HepG2 (cell line): Measurements from ENCODE around the gene SLC38A8. TPM values are rescaled to one million over a fixed set of nuclear protein-coding genes. Genes with fewer than 3 reads are reported as not detected.

ENCODE experiments used
- ATAC-seq: fragments of 200-7000 bp; cut with Tn5 transposase; 3 replicates; pipeline ENCODE4 v1.9.1; 2020; ENCODE audit warnings: mild to moderate bottlenecking, moderate library complexity
- BruUV-seq: library from RNA; stranded (reverse); fragments of 400-500 nt; replicated peaks from 2 replicates; lab custom pipeline; 2021; lab: Mats Ljungman, UMichigan
- CTCF ChIA-PET: fragments of 300-600 bp; formaldehyde crosslinking; extraction: SDS; loops from one replicate; lab custom pipeline; 2021; ENCODE audit warnings: low total read pairs, inconsistent platforms, low intra/inter-chr PET ratio; lab: Yijun Ruan, JAX
- POLR2A ChIA-PET: fragments of 350-600 bp; sonication (Branson Sonifier 250); formaldehyde crosslinking; loops from one replicate; lab custom pipeline; 2020; ENCODE audit warnings: antibody characterized with exemption, inconsistent platforms; lab: Yijun Ruan, JAX
- DNase-seq: peaks from one replicate; pipeline ENCODE4 v3.0.0-alpha.2; 2015; ENCODE audit warnings: low spot score
- FAIRE-seq: peaks from 3 replicates; lab custom pipeline; 2011; peaks lifted over from hg19 to GRCh38; lab: Jason Lieb, UNC
- H2AFZ ChIP-seq: one replicate; pipeline ENCODE4 v1.6.1; 2011; ENCODE audit warnings: low read length, inconsistent platforms
- H3K27ac ChIP-seq: fragments of 300-600 bp; 3 replicates; pipeline ENCODE4 v1.8.0; 2011; ENCODE audit warnings: mixed run types, mild to moderate bottlenecking, mixed read lengths, low read length, inconsistent platforms; ENCODE audit not compliant: insufficient read depth; ENCODE audit errors: extremely low read length
- H3K27me3 ChIP-seq, 2 experiments: fragments of 200-600 bp in 1 of 2; 2 replicates in 1 of 2; 3 replicates in 1 of 2; pipeline versions ENCODE4 v1.6.0 to v1.8.0; 2011; ENCODE audit warnings: low read length in 2 of 2, mild to moderate bottlenecking in 2 of 2, moderate library complexity in 2 of 2, inconsistent platforms in 1 of 2; ENCODE audit not compliant: insufficient read depth in 2 of 2, control insufficient read depth in 1 of 2
- H3K36me3 ChIP-seq, 2 experiments: fragments of 200-600 bp in 1 of 2; replicated peaks in 1 of 2; 2 replicates in 1 of 2; 3 replicates in 1 of 2; pipeline versions ENCODE4 v1.5.1 to v1.8.0; 2011; ENCODE audit warnings: low read length in 2 of 2, inconsistent platforms in 1 of 2; ENCODE audit not compliant: insufficient read depth in 2 of 2, control insufficient read depth in 1 of 2
- H3K4me1 ChIP-seq: 2 replicates; pipeline ENCODE4 v1.5.1; 2012; ENCODE audit warnings: low read length, inconsistent platforms; ENCODE audit not compliant: insufficient read depth
- H3K4me2 ChIP-seq: 2 replicates; pipeline ENCODE4 v1.6.0; 2011; ENCODE audit warnings: low read depth, low read length, inconsistent platforms
- H3K4me3 ChIP-seq, 3 experiments: fragments of 200-600 bp in 1 of 3; sonication (generic), shearing (Covaris generic) in 1 of 3; replicated peaks in 1 of 3; 2 replicates each; pipeline ENCODE4 v1.5.1; 2011 to 2016; ENCODE audit warnings: low read length in 3 of 3, inconsistent platforms in 2 of 3, low read depth in 2 of 3, mild to moderate bottlenecking in 2 of 3, control low read depth in 1 of 3, mixed read lengths in 1 of 3; ENCODE audit not compliant: insufficient read depth in 1 of 3
- H3K79me2 ChIP-seq: one replicate; pipeline ENCODE4 v1.6.1; 2011; ENCODE audit warnings: low read length, inconsistent platforms; ENCODE audit not compliant: insufficient read depth
- H3K9ac ChIP-seq: 2 replicates; pipeline ENCODE4 v1.6.0; 2011; ENCODE audit warnings: mild to moderate bottlenecking, low read depth, low read length, inconsistent platforms; ENCODE audit not compliant: insufficient read depth
- H3K9me3 ChIP-seq: 2 replicates; pipeline ENCODE4 v1.5.1; 2012; ENCODE audit warnings: mild to moderate bottlenecking, low read length
- H4K20me1 ChIP-seq: 2 replicates; pipeline ENCODE4 v1.6.0; 2011; ENCODE audit warnings: inconsistent platforms, mild to moderate bottlenecking, low read length, moderate library complexity; ENCODE audit not compliant: insufficient read depth
- TP53 ChIP-seq: sonication (generic); formaldehyde crosslinking; conservative IDR thresholded peaks from 2 replicates; pipeline ENCODE4 v1.4.0; 2020; ENCODE audit warnings: missing genetic modification reagents
- USF2 ChIP-seq, 2 experiments: sonication (generic) in 1 of 2; formaldehyde crosslinking in 1 of 2; IDR thresholded peaks; 2 replicates each; pipeline versions ENCODE4 v1.5.1 to v1.6.1; 2011 to 2020; ENCODE audit warnings: borderline replicate concordance in 1 of 2, low read depth in 1 of 2, low read length in 1 of 2, mild to moderate bottlenecking in 1 of 2, missing genetic modification reagents in 1 of 2, moderate library complexity in 1 of 2
- ZNF10 ChIP-seq: sonication (generic); formaldehyde crosslinking; IDR thresholded peaks from 2 replicates; pipeline ENCODE4 v1.4.0; 2020; ENCODE audit warnings: mild to moderate bottlenecking, low read depth, missing genetic modification reagents, borderline replicate concordance
- WGBS: methylation state at CpG from one replicate; pipeline ENCODE4 v1.1.6; 2017; ENCODE audit warnings: low lambda C conversion rate; 5-methylcytosine and 5-hydroxymethylcytosine counted together
- in situ Hi-C: cut with HindIII; loops from 2 replicates; pipeline ENCODE4 v1.10.0; 2017; ENCODE audit warnings: low pct_unique_long_range_greater_than_20kb; ENCODE audit not compliant: extremely low pct_ligation_motif_present
- intact Hi-C: fragments of 100-400 bp; cut with micrococcal nuclease; formaldehyde crosslinking; loops from one replicate; pipeline ENCODE4 v1.10.0; 2022; ENCODE audit not compliant: unreplicated experiment
- polyA plus RNA-seq, 8 experiments: library from polyadenylated mRNA; depleted of rRNA in 3 of 8; stranded (reverse) in 7 of 8; unstranded in 1 of 8; fragments of >200 nt; fragmentation: Illumina TruSeq in 4 of 8; extraction: Trizol in 4 of 8; gene quantifications; 2 replicates each; pipeline versions ENCODE4 v1.2.1 to v1.2.3, GENCODE V29; 2011 to 2016; ENCODE audit warnings: low read depth in 4 of 8, missing spikeins in 1 of 8, mixed read lengths in 1 of 8; ENCODE audit not compliant: insufficient read depth in 1 of 8
- total RNA-seq, 5 experiments: library from RNA; depleted of rRNA; stranded (reverse); fragments of >200 nt; fragmentation: Illumina TruSeq; extraction: Trizol; gene quantifications; 2 replicates each; pipeline ENCODE4 v1.2.3, GENCODE V29; 2016; ENCODE audit warnings: low read depth in 1 of 5

The SLC38A8 gene
- total and polyA plus RNA-seq, 2 of the 13 experiments (the other 11 are each of a cell fraction or from before 2014, with no cell fraction given) = 0.24 to 0.37 TPM

- peaks cover 4 to 38% of the 10 kb centered on the region in 2 experiments; a peak in 4 of 5 replicates for H3K27me3 ChIP-seq
- H3K36me3 ChIP-seq = no peaks in the 10 kb centered on the region
- no peak overlapping the region for H3K4me2 ChIP-seq
- CTCF ChIA-PET = no interaction called here
- no peaks in the 10 kb centered on the region for H3K79me2 ChIP-seq
- no peak overlapping the region for H3K27ac ChIP-seq
- TF ChIP-seq TP53 (CRISPR knock-in tag) (no peak), ZNF10 (CRISPR knock-in tag) (no peak), USF2 (IDR thresholded peaks at IDR 0.05; ENCODE audit: low read depth, low read length) (peak; percentile 20; the same call in 1 of the 2 replicates), USF2 (CRISPR knock-in tag; IDR thresholded peaks at IDR 0.05; ENCODE audit: borderline replicate concordance) (no peak)
- POLR2A ChIA-PET = no interaction called here
- no peaks in the 10 kb centered on the region for H3K4me1 ChIP-seq
- H4K20me1 ChIP-seq = no peaks in the 10 kb centered on the region
- intact Hi-C loops = no loop called here
- H2AFZ ChIP-seq = no peak overlapping the region
- no peak for DNase-seq
- H3K4me3 ChIP-seq = no peak overlapping the region
- in situ Hi-C loops = no loop called here
- H3K9me3 ChIP-seq = no peaks in the 10 kb centered on the region
- no peak for ATAC-seq
- WGBS = 40% methylated on average over 22 of the region's 25 CpGs
- FAIRE-seq = no peak
- no peak overlapping the region for H3K9ac ChIP-seq
- no TSS peak for BruUV-seq
Measured at GRCh38 chr16:84033251-84034195, 9.1 kb downstream of the SLC38A8 start.
